Mesenchymal stem cell (in vitro differentiated cells and primary cell): ENCODE results near the gene SH2D2A.

Experiments used
- DNase-seq: peaks from one replicate; pipeline ENCODE4 v3.0.0-alpha.2; 2013
- H2AFZ ChIP-seq: one replicate; pipeline ENCODE4 v1.6.1; 2013; ENCODE audit warnings: low read depth, mild to moderate bottlenecking, control low read depth, inconsistent platforms, low read length, moderate library complexity
- H2AK5ac ChIP-seq: 2 replicates; pipeline ENCODE4 v1.6.1; 2013; ENCODE audit warnings: low read length, moderate library complexity, mild to moderate bottlenecking, inconsistent platforms; ENCODE audit not compliant: severe bottlenecking
- H2BK120ac ChIP-seq: one replicate; pipeline ENCODE4 v1.6.1; 2013; ENCODE audit warnings: low read depth, mild to moderate bottlenecking, inconsistent platforms, low read length, moderate library complexity
- H2BK12ac ChIP-seq, 2 experiments: one replicate each; pipeline ENCODE4 v1.6.1; 2013; ENCODE audit warnings: inconsistent platforms in 2 of 2, low read length in 2 of 2, mild to moderate bottlenecking in 2 of 2, moderate library complexity in 2 of 2, control low read depth in 1 of 2
- H2BK15ac ChIP-seq: one replicate; pipeline ENCODE4 v1.6.1; 2013; ENCODE audit warnings: mild to moderate bottlenecking, low read depth, inconsistent platforms; ENCODE audit not compliant: poor library complexity, severe bottlenecking
- H2BK5ac ChIP-seq: 2 replicates; pipeline ENCODE4 v1.6.1; 2013; ENCODE audit warnings: low read depth, mild to moderate bottlenecking, low read length, control low read depth, inconsistent platforms; ENCODE audit not compliant: poor library complexity, severe bottlenecking
- H3K14ac ChIP-seq, 2 experiments: one replicate each; pipeline ENCODE4 v1.6.1; 2013; ENCODE audit warnings: inconsistent platforms in 2 of 2, low read length in 2 of 2, control low read depth in 1 of 2, mild to moderate bottlenecking in 1 of 2, moderate library complexity in 1 of 2
- H3K18ac ChIP-seq, 2 experiments: one replicate each; pipeline ENCODE4 v1.6.1; 2013; ENCODE audit warnings: inconsistent platforms in 2 of 2, low read length in 2 of 2, control low read depth in 1 of 2, low read depth in 1 of 2, mild to moderate bottlenecking in 1 of 2
- H3K23ac ChIP-seq, 2 experiments: one replicate each; pipeline ENCODE4 v1.6.1; 2013; ENCODE audit warnings: inconsistent platforms in 2 of 2, low read length in 2 of 2, mild to moderate bottlenecking in 2 of 2, moderate library complexity in 2 of 2, control low read depth in 1 of 2
- H3K27ac ChIP-seq: 2 replicates; pipeline ENCODE4 v1.5.1; 2013; ENCODE audit warnings: mild to moderate bottlenecking, moderate library complexity, low read length, control low read depth, inconsistent platforms; ENCODE audit not compliant: poor library complexity, severe bottlenecking
- H3K27me3 ChIP-seq, 2 experiments: 2 replicates each; pipeline versions ENCODE4 v1.6.1 to v1.7.0; 2013; ENCODE audit warnings: low read length in 2 of 2, mild to moderate bottlenecking in 2 of 2, moderate library complexity in 2 of 2, control low read depth in 1 of 2, inconsistent platforms in 1 of 2; ENCODE audit not compliant: control insufficient read depth in 1 of 2, insufficient read depth in 1 of 2
- H3K36me3 ChIP-seq, 2 experiments: 2 replicates each; pipeline versions ENCODE4 v1.6.1 to v1.7.0; 2013; ENCODE audit warnings: low read length in 2 of 2, control low read depth in 1 of 2, inconsistent platforms in 1 of 2, low read depth in 1 of 2, mild to moderate bottlenecking in 1 of 2; ENCODE audit not compliant: insufficient read depth in 2 of 2, control insufficient read depth in 1 of 2
- H3K4ac ChIP-seq, 2 experiments: one replicate each; pipeline ENCODE4 v1.6.1; 2013; ENCODE audit warnings: inconsistent platforms in 2 of 2, low read length in 2 of 2, mild to moderate bottlenecking in 2 of 2, moderate library complexity in 2 of 2, control low read depth in 1 of 2, low read depth in 1 of 2
- H3K4me1 ChIP-seq: 2 replicates; pipeline ENCODE4 v1.6.1; 2013; ENCODE audit warnings: low read depth, low read length, control low read depth; ENCODE audit not compliant: control insufficient read depth, insufficient read depth
- H3K4me2 ChIP-seq: 2 replicates; pipeline ENCODE4 v1.6.1; 2013; ENCODE audit warnings: low read length, mild to moderate bottlenecking, inconsistent platforms; ENCODE audit not compliant: poor library complexity, severe bottlenecking
- H3K4me3 ChIP-seq, 2 experiments: 2 replicates each; pipeline versions ENCODE4 v1.5.1 to v1.7.0; 2013; ENCODE audit warnings: low read length in 2 of 2, mild to moderate bottlenecking in 2 of 2, control low read depth in 1 of 2, low read depth in 1 of 2; ENCODE audit not compliant: insufficient read depth in 1 of 2
- H3K79me1 ChIP-seq: replicated peaks from 2 replicates; pipeline ENCODE4 v1.6.1; 2013; ENCODE audit warnings: mild to moderate bottlenecking, control low read depth, low read length, inconsistent platforms; ENCODE audit not compliant: poor library complexity, severe bottlenecking
- H3K9ac ChIP-seq: 2 replicates; pipeline ENCODE4 v1.7.0; 2013; ENCODE audit warnings: mild to moderate bottlenecking, low read length, moderate library complexity
- H3K9me3 ChIP-seq: 2 replicates; pipeline ENCODE4 v1.7.0; 2013; ENCODE audit warnings: mild to moderate bottlenecking, low read length; ENCODE audit not compliant: control insufficient read depth
- H4K8ac ChIP-seq: one replicate; pipeline ENCODE4 v1.6.1; 2013; ENCODE audit warnings: inconsistent platforms, mild to moderate bottlenecking, low read length, moderate library complexity
- H4K91ac ChIP-seq: one replicate; pipeline ENCODE4 v1.6.1; 2013; ENCODE audit warnings: mild to moderate bottlenecking, low read length, inconsistent platforms
- whole genome bisulfite sequencing: methylation state at CpG from one replicate; pipeline ENCODE4 v1.1.7; 2013; ENCODE audit warnings: mixed read lengths; 5-methylcytosine and 5-hydroxymethylcytosine counted together

Gene SH2D2A

DNA sequence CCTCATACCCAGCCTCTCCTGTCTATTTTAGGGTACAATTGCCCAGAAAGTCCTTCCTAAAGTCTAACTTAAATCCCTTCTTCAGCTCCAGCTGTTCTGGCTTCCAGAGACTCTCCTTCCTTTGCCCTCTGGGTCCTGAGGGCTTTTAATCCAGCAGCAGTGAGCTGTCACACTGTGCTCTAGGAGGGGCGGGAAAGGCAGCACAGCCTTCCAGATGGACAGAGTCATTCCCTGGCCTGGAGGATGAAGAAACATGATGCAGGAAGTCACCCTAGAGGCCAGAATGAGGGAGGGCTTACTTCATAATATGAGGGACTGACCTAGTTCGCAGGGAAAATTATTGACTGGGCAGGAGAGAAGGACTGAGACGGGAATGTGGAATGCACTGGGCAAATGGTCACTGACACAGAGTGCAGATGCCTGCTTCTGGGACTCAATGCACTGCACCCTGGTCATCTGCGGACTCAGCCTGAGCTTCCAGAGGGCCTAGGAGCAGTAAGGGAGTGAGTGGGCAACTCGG lies 1.3 kb downstream of the SH2D2A start:
- Histone ChIP-seq H2AK5ac (no peak overlapping the region), H3K36me3 (no peaks in the 10 kb centered on the region), H4K91ac (no peak overlapping the region), H4K8ac (no peak overlapping the region), H2BK5ac (no peak overlapping the region), H3K23ac (no peak overlapping the region), H3K9me3 (no peaks in the 10 kb centered on the region), H3K14ac (peak overlapping the region in 1 of 2 experiments; percentile 44), H3K79me1 (no peaks in the 10 kb centered on the region), H3K18ac (peak overlapping the region in 1 of 2 experiments; percentile 4), H3K9ac (peak overlapping the region; percentile 40), H2BK12ac (peak overlapping the region in 1 of 2 experiments; percentile 3), H3K4me2 (no peak overlapping the region), H2BK120ac (no peak overlapping the region), H3K4ac (no peak overlapping the region), H3K4me3 (no peak overlapping the region), H3K27ac (no peak overlapping the region), H3K4me1 (peaks cover 18% of the 10 kb centered on the region), H2AFZ (no peak overlapping the region), H3K27me3 (peaks cover 12 to 30% of the 10 kb centered on the region in 2 experiments), H2BK15ac (no peak overlapping the region)
- DNase-seq = peak; percentile 94
- 37% methylated on average over 5 of the region's 5 CpGs for WGBS

DNA sequence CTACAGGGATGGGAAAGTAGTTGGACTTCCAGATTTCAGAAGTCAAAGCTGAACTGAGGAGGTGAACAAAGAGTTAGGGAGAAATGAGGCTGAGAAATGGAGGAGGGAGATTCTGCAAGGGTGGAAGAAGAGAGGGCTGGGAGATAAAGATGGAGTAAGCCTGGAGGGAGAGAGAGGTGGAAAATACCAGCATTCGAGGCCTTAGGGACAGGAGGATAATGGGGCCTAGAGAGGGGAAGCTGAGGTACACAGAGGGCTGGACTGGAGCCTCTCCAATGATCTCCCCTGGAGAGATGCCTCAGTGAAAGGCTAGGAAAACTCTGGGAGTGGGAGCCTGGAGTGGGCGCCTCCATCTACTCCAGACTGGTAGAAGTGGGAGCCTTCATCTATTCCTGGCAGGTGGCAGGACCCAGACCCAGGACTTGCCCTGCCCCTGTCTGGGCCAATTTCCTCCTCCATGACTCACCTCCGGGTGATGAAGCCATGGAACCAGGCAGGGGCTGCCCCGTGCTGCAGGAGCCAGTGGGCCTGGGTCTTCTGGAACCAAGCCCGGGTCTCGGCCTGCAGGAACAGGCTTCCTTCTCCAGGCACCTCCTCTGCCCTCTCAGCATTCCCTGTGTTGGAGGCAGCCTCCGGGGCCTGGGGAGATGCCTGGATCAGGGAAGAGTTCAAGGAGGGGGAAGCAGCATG lies 1.9 kb downstream of the SH2D2A start:
- H4K91ac ChIP-seq = no peak overlapping the region
- no peaks in the 10 kb centered on the region for H3K9me3 ChIP-seq
- DNase-seq = no peak
- peak overlapping the region; percentile 32 to 51 for H2BK12ac ChIP-seq
- peak overlapping the region in 1 of 2 experiments; percentile 35 for H3K14ac ChIP-seq
- H2AK5ac ChIP-seq = no peak overlapping the region
- no peak overlapping the region for H4K8ac ChIP-seq
- H3K4me1 ChIP-seq = peaks cover 18% of the 10 kb centered on the region
- H3K27me3 ChIP-seq = peaks cover 12 to 30% of the 10 kb centered on the region in 2 experiments
- H3K18ac ChIP-seq = no peak overlapping the region
- peak overlapping the region; percentile 40 for H3K9ac ChIP-seq
- no peaks in the 10 kb centered on the region for H3K36me3 ChIP-seq
- H3K79me1 ChIP-seq = no peaks in the 10 kb centered on the region
- no peak overlapping the region for H3K4ac ChIP-seq
- no peak overlapping the region for H2BK5ac ChIP-seq
- peak overlapping the region in 1 of 2 experiments; percentile 65 for H3K4me3 ChIP-seq
- no peak overlapping the region for H2AFZ ChIP-seq
- no peak overlapping the region for H3K27ac ChIP-seq
- no peak overlapping the region for H2BK120ac ChIP-seq
- no peak overlapping the region for H2BK15ac ChIP-seq
- WGBS = 86% methylated on average over 7 of the region's 7 CpGs
- no peak overlapping the region for H3K4me2 ChIP-seq
- H3K23ac ChIP-seq = no peak overlapping the region

DNA sequence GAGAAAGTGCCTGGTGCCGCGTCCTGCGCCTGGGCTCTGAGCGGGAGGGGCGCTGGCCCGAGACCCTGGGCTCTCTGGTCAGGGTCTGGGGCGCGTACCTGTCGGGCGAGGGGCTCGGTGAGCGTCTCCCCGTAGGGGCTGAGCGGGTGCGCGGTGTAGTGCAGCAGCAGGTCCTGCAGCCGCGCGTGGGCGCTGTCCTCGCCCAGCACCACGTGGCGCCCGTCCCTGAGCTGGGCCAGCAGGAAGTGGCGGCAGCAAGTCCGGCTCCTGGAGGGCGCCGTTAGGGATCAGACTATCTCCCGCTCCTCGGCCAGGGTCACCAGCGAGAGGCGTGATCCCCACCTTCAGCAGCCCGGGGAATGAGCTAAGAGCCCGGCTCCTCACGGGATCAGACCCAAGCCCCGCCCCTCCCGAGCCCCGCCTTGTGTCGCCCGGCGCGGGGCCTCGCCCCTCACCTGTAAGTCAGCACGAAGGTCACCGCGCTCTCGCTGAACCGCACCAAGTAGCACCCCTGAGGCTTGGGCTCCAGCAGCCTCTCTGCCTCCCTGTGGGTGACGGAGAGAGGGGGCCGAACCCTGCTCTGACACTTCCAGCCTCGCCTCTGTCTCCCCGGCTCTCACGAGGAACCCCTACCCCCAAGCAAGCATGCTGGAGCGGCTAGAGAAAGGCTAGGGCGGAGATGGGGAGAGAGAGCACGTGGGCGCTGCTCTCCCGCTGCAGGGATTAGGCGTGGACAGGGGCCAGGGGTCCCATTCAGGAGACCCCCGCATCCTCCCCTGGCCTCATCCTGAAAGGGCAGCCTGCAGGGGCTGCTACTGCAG lies 2.7 kb downstream of the SH2D2A start:
- Histone ChIP-seq H3K27me3 (peaks cover 12 to 30% of the 10 kb centered on the region in 2 experiments), H3K4ac (peak overlapping the region in 1 of 2 experiments; percentile 47), H3K4me2 (peak overlapping the region; percentile 70), H3K4me3 (peak overlapping the region; percentile 12 to 65), H2BK120ac (no peak overlapping the region), H3K4me1 (peaks cover 19% of the 10 kb centered on the region), H2AK5ac (no peak overlapping the region), H3K9me3 (no peaks in the 10 kb centered on the region), H2BK5ac (no peak overlapping the region), H3K79me1 (no peaks in the 10 kb centered on the region), H3K14ac (peak overlapping the region in 1 of 2 experiments; percentile 80), H3K9ac (peak overlapping the region; percentile 65), H4K8ac (peak overlapping the region; percentile 73), H2BK12ac (peak overlapping the region; percentile 32 to 93), H3K23ac (no peak overlapping the region), H3K36me3 (no peaks in the 10 kb centered on the region), H4K91ac (peak overlapping the region; percentile 45), H3K18ac (peak overlapping the region; percentile 37 to 77), H2BK15ac (peak overlapping the region; percentile 46), H2AFZ (peak overlapping the region; percentile 54), H3K27ac (no peak overlapping the region)
- 23% methylated on average over 58 of the region's 60 CpGs for WGBS
- peak; percentile 43 for DNase-seq

DNA sequence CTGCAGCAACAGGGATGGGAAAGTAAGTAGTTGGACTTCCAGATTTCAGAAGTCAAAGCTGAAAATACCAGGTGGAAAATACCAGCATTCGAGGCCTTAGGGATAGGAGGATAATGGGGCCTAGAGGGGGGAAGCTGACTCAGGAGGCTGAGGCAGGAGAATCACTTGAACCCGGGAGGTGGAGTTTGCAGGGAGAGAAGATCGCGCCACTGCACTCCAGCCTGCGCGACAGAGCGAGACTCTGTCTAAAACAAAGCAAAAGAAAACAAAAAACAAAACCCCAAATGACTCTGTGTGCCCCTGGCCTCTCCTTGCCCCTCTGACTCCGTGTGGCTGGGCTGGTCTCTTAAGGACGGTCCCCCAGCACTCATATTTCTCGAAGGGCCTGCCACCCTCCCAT lies 3.4 kb downstream of the SH2D2A start:
- peaks cover 12 to 30% of the 10 kb centered on the region in 2 experiments for H3K27me3 ChIP-seq
- no peak overlapping the region for H2BK15ac ChIP-seq
- peaks cover 0 to 2% of the 10 kb centered on the region in 2 experiments for H3K36me3 ChIP-seq
- peak overlapping the region; percentile 65 for H3K9ac ChIP-seq
- H3K79me1 ChIP-seq = no peaks in the 10 kb centered on the region
- no peak overlapping the region for H3K14ac ChIP-seq
- H2AK5ac ChIP-seq = no peak overlapping the region
- H3K4me3 ChIP-seq = peak overlapping the region in 1 of 2 experiments; percentile 65
- no peak overlapping the region for H2BK5ac ChIP-seq
- no peak overlapping the region for H2BK120ac ChIP-seq
- no peak overlapping the region for H3K27ac ChIP-seq
- H3K18ac ChIP-seq = peak overlapping the region in 1 of 2 experiments; percentile 77
- peak overlapping the region; percentile 54 for H4K8ac ChIP-seq
- H3K4me2 ChIP-seq = no peak overlapping the region
- no peak overlapping the region for H3K23ac ChIP-seq
- WGBS = 56% methylated on average over 9 of the region's 10 CpGs
- H3K4me1 ChIP-seq = peaks cover 20% of the 10 kb centered on the region
- DNase-seq = no peak
- no peak overlapping the region for H2AFZ ChIP-seq
- no peaks in the 10 kb centered on the region for H3K9me3 ChIP-seq
- no peak overlapping the region for H4K91ac ChIP-seq
- peak overlapping the region in 1 of 2 experiments; percentile 42 for H3K4ac ChIP-seq
- peak overlapping the region in 1 of 2 experiments; percentile 93 for H2BK12ac ChIP-seq
